ENCODE data around the gene TNFRSF6B. TPM values are rescaled to one million over a fixed set of nuclear protein-coding genes. Genes with fewer than 3 reads are reported as not detected.
A peak's percentile ranks its signal among the peaks of the same experiment; 100 is the strongest.

TNFRSF6B gene
- total and polyA plus RNA-seq, 7 donors: 0.56 to 16.1 (median 1.9) TPM; not detected in 1

DNA sequence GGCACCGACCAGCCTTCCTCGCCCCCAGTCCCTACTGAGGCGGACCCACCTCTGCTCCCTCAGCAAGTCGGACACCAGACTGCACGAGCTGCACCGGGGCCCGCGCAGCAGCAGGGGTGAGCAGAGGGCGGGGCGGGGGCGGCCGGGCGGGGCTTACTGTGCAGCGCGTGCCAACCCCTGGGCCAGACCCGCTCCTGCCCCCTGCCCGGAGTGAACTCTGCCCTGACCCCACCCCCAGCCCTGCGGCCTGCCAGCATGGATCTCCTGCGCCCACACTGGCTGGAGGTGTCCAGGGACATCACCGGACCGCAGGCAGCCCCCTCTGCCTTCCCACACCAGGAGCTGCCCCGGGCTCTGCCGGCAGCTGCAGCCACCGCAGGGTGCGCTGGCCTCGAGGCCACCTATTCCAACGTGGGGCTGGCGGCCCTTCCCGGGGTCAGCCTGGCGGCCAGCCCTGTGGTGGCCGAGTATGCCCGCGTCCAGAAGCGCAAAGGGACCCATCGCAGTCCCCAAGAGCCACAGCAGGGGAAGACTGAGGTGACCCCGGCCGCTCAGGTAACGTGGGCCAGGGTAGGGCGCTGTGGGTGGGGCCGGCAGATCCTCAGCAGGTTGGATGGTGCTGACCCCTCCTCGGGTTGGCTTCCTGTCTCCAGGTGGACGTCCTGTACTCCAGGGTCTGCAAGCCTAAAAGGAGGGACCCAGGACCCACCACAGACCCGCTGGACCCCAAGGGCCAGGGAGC is 41.7 kb downstream of the TNFRSF6B start:
- peaks cover 15% of the 10 kb centered on the region for H3K4me1 ChIP-seq
- no peaks in the 10 kb centered on the region for H3K9me3 ChIP-seq
- H3K27ac ChIP-seq: peak overlapping the region; percentile 95
- WGBS, 3 donors: 29 to 59% (median 58%) methylated on average over 29 to 43 of the region's 43 CpGs
- intact Hi-C loops (cut with DNase I): loop anchor here (2.0 to 5.0 kb wide), 2 partner anchors 29 to 36 kb away; partner anchors contain the start of gene ZGPAT (in 1 of the 2)
- peak overlapping the region; percentile 79 for H3K4me3 ChIP-seq
- TF ChIP-seq, protein P1, sequence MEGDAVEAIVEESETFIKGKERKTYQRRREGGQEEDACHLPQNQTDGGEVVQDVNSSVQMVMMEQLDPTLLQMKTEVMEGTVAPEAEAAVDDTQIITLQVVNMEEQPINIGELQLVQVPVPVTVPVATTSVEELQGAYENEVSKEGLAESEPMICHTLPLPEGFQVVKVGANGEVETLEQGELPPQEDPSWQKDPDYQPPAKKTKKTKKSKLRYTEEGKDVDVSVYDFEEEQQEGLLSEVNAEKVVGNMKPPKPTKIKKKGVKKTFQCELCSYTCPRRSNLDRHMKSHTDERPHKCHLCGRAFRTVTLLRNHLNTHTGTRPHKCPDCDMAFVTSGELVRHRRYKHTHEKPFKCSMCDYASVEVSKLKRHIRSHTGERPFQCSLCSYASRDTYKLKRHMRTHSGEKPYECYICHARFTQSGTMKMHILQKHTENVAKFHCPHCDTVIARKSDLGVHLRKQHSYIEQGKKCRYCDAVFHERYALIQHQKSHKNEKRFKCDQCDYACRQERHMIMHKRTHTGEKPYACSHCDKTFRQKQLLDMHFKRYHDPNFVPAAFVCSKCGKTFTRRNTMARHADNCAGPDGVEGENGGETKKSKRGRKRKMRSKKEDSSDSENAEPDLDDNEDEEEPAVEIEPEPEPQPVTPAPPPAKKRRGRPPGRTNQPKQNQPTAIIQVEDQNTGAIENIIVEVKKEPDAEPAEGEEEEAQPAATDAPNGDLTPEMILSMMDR (IDR thresholded peaks at IDR 0.05): no peak
- H3K36me3 ChIP-seq (ENCODE audit: insufficient read depth in 1 of 2, low read depth in 1 of 2): peaks cover 0 to 43% of the 10 kb centered on the region in 2 donors
- ATAC-seq: no peak
- peak in 1 of 2 donors; percentile 64 for DNase-seq
- no peaks in the 10 kb centered on the region for H3K27me3 ChIP-seq (ENCODE audit: insufficient read depth in 3 of 3, low read length in 2 of 3)

DNA sequence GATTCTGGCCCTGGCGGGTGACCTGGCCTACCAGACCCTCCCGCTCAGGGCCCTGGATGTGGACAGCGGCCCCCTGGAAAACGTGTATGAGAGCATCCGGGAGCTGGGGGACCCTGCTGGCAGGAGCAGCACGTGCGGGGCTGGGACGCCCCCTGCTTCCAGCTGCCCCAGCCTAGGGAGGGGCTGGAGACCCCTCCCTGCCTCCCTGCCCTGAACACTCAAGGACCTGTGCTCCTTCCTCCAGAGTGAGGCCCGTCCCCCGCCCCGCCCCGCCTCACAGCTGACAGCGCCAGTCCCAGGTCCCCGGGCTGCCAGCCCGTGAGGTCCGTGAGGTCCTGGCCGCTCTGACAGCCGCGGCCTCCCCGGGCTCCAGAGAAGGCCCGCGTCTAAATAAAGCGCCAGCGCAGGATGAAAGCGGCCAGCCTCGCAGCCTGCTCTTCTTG is 42.3 kb downstream of the TNFRSF6B start:
- peaks cover 15% of the 10 kb centered on the region for H3K4me1 ChIP-seq
- ATAC-seq (peak; percentile 30 to 71 (median 58)), DNase-seq (peak; percentile 77 to 86)
- H3K36me3 ChIP-seq (ENCODE audit: insufficient read depth in 1 of 2, low read depth in 1 of 2): peaks cover 0 to 46% of the 10 kb centered on the region in 2 donors
- TF ChIP-seq, protein P1 (IDR thresholded peaks at IDR 0.05): no peak
- peak overlapping the region; percentile 79 for H3K4me3 ChIP-seq
- intact Hi-C loops (cut with DNase I): loop anchor here (2.0 to 5.0 kb wide), 2 partner anchors 30 to 36 kb away; partner anchors contain the start of gene ZGPAT (in 1 of the 2)
- no peaks in the 10 kb centered on the region for H3K27me3 ChIP-seq (ENCODE audit: insufficient read depth in 3 of 3, low read length in 2 of 3)
- WGBS, 3 donors: 12 to 17% (median 16%) methylated on average over 26 of the region's 26 CpGs
- H3K9me3 ChIP-seq: no peaks in the 10 kb centered on the region
- peak overlapping the region; percentile 95 for H3K27ac ChIP-seq

DNA sequence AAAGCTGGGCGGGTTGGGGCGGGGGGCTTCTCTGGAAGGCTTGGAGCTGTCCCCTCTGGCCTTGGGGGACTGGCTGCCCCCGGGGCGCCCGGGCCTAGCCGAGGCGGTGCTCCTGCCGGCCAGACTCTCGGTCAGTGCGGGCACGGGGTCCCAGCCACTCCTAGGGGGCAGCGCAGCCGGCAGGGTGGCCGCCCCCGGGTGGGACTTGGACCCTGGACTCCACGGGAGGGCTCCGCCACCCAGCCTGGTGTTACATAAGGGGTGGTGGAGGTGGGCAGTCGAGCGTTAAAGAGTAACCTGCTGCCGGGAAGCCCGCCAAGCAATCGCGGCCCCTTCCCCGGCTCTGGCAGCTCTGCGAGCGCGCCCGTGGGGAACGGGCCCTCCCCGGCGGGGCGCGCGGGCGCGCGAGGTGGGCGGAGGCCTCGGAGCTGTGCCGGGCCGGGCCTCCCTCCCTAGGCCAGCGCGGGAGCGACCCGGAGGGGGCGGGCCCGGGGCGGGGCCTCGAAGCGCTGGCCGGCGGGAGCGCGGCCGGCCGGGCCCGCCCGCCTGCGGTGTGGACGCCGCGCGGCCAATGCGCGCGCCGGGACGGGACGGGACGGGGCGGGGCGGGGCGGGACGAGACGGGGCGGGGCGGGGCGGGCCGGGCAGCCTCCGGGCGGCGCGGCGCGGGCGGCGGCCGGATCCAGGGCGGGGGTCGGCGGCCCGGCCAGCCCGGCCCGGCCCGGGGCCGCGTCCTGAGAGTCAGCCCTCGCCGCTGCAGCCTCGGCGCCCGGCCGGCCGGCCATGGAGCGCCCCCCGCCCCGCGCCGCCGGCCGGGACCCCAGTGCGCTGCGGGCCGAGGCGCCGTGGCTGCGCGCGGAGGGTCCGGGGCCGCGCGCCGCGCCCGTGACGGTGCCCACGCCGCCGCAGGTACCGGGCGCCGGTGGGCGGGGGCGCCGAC is 42.9 kb downstream of the TNFRSF6B start, which contains the start of gene SLC2A4RG:
Gene SLC2A4RG (plus strand): TSS at position 647 of the 940 bp plus-strand sequence. CDS start 137 bp downstream, at position 784.
- Histone ChIP-seq H3K27me3 (ENCODE audit: insufficient read depth in 3 of 3, low read length in 2 of 3) (no peaks in the 10 kb centered on the region), H3K4me3 (peak within 1 kb of the TSS; percentile 79), H3K9me3 (no peaks in the 10 kb centered on the region), H3K4me1 (peaks cover 15% of the 10 kb centered on the region), H3K27ac (peak within 1 kb of the TSS; percentile 95), H3K36me3 (ENCODE audit: insufficient read depth in 1 of 2, low read depth in 1 of 2) (peaks cover 0 to 41% of the 10 kb centered on the region in 2 donors)
- intact Hi-C loops (cut with DNase I): loop anchor here (2.0 to 5.0 kb wide), 2 partner anchors 31 to 37 kb away; partner anchors contain the start of gene ZGPAT (in 1 of the 2)
- 0 to 1% (median 1%) methylated on average over 25 to 132 of the region's 136 CpGs for WGBS, 3 donors
- peak; percentile 68 to 77 (median 70) for ATAC-seq
- peak; percentile 86 to 91 for DNase-seq
- TF ChIP-seq, protein P1 (IDR thresholded peaks at IDR 0.05): no peak

DNA sequence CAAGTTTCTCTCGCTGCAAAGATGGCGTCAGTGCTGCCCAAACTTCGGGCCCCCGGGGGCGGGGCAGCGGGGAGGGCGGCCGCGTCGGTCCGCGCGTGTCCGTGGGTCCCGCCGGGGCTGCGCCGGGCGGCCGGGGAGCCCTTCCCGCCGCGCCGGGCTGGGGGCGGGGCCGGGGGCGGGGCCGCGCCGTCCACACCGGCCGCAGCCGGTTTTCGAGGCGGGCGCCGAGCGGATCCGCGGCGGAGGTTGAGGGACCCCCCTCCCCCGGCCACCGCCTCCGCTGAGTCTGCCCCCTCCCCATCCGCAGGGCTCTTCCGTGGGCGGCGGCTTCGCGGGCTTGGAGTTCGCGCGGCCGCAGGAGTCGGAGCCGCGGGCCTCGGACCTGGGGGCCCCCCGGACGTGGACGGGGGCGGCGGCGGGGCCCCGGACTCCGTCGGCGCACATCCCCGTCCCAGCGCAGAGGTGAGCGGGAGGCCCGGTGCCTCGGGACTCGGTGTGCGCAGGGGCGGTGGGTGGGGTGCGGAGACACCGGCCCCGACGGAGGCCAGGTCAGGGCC is 43.7 kb downstream of the TNFRSF6B start:
- intact Hi-C loops (cut with DNase I): no loop called here
- DNase-seq (peak in 1 of 2 donors; percentile 80), ATAC-seq (peak in 3 of 4 donors; percentile 0 to 1 (median 0))
- TF ChIP-seq, protein P1 (IDR thresholded peaks at IDR 0.05): no peak
- WGBS, 3 donors: 0 to 1% (median 1%) methylated on average over 21 to 80 of the region's 80 CpGs
- no peaks in the 10 kb centered on the region for H3K27me3 ChIP-seq (ENCODE audit: insufficient read depth in 3 of 3, low read length in 2 of 3)
- peak overlapping the region; percentile 84 for H3K27ac ChIP-seq
- peak overlapping the region; percentile 71 for H3K4me3 ChIP-seq
- peaks cover 0 to 34% of the 10 kb centered on the region in 2 donors for H3K36me3 ChIP-seq (ENCODE audit: insufficient read depth in 1 of 2, low read depth in 1 of 2)
- H3K4me1 ChIP-seq: peaks cover 15% of the 10 kb centered on the region
- no peaks in the 10 kb centered on the region for H3K9me3 ChIP-seq

Data from psoas muscle (tissue), 8 donors.